ENCODE results near the gene FADS6.

FADS6 gene

GRCh38 chr17:74892974-74893911 lies at the start of gene FADS6:
FADS6 (minus strand) TSS chr17:74893633; CDS start chr17:74893595, 38 bp downstream.
- H3K36me3 ChIP-seq (ENCODE audit: insufficient read depth, insufficient read length, low read length) = no peaks in the 10 kb centered on the region
- H3K27me3 ChIP-seq (ENCODE audit: insufficient read depth, insufficient read length) = peaks cover 62% of the 10 kb centered on the region
- H3K4me1 ChIP-seq (ENCODE audit: insufficient read depth, insufficient read length) = peaks cover 18% of the 10 kb centered on the region
- peak within 1 kb of the TSS; percentile 76 for H3K9ac ChIP-seq (ENCODE audit: insufficient read length, low read depth)
- no peak for DNase-seq (ENCODE audit: low read depth, low spot score)
- H3K4me3 ChIP-seq (ENCODE audit: insufficient read length, low read depth) = peak within 1 kb of the TSS; percentile 61
- TF ChIP-seq YY1 (IDR thresholded peaks at IDR 0.05; ENCODE audit: insufficient read depth, insufficient read length) = no peak
- TF ChIP-seq ZNF274 (IDR thresholded peaks at IDR 0.05; ENCODE audit: low read depth, low read length) = no peak
- no peak for TF ChIP-seq SUZ12 (IDR thresholded peaks at IDR 0.05; ENCODE audit: extremely low read depth, insufficient read depth, insufficient read length)
- no peaks in the 10 kb centered on the region for H3K9me3 ChIP-seq (ENCODE audit: insufficient read depth, low read length)

- Histone ChIP-seq H3K9ac (ENCODE audit: insufficient read length, low read depth) (no peak overlapping the region), H3K27me3 (ENCODE audit: insufficient read depth, insufficient read length) (peaks cover 44% of the 10 kb centered on the region), H3K9me3 (ENCODE audit: insufficient read depth, low read length) (no peaks in the 10 kb centered on the region), H3K4me3 (ENCODE audit: insufficient read length, low read depth) (no peak overlapping the region), H3K4me1 (ENCODE audit: insufficient read depth, insufficient read length) (no peaks in the 10 kb centered on the region), H3K36me3 (ENCODE audit: insufficient read depth, insufficient read length, low read length) (no peaks in the 10 kb centered on the region)
- no peak for DNase-seq (ENCODE audit: low read depth, low spot score)
- no peak for TF ChIP-seq YY1 (IDR thresholded peaks at IDR 0.05; ENCODE audit: insufficient read depth, insufficient read length)
- TF ChIP-seq SUZ12 (IDR thresholded peaks at IDR 0.05; ENCODE audit: extremely low read depth, insufficient read depth, insufficient read length) = no peak
- no peak for TF ChIP-seq ZNF274 (IDR thresholded peaks at IDR 0.05; ENCODE audit: low read depth, low read length)
These were observed 47.8 kb upstream of the FADS6 start for GRCh38 chr17:74941128-74941725.

- Histone ChIP-seq H3K4me1 (ENCODE audit: insufficient read depth, insufficient read length) (peaks cover 6% of the 10 kb centered on the region), H3K36me3 (ENCODE audit: insufficient read depth, insufficient read length, low read length) (no peaks in the 10 kb centered on the region), H3K27me3 (ENCODE audit: insufficient read depth, insufficient read length) (peaks cover 61% of the 10 kb centered on the region), H3K4me3 (ENCODE audit: insufficient read length, low read depth) (no peak overlapping the region), H3K9me3 (ENCODE audit: insufficient read depth, low read length) (no peaks in the 10 kb centered on the region), H3K9ac (ENCODE audit: insufficient read length, low read depth) (no peak overlapping the region)
- no peak for DNase-seq (ENCODE audit: low read depth, low spot score)
- TF ChIP-seq YY1 (IDR thresholded peaks at IDR 0.05; ENCODE audit: insufficient read depth, insufficient read length) (no peak), ZNF274 (IDR thresholded peaks at IDR 0.05; ENCODE audit: low read depth, low read length) (no peak), SUZ12 (IDR thresholded peaks at IDR 0.05; ENCODE audit: extremely low read depth, insufficient read depth, insufficient read length) (no peak)
These were observed 46.1 kb upstream of the FADS6 start for GRCh38 chr17:74939534-74939933.

- no peak for TF ChIP-seq SUZ12 (IDR thresholded peaks at IDR 0.05; ENCODE audit: extremely low read depth, insufficient read depth, insufficient read length)
- no peak for TF ChIP-seq ZNF274 (IDR thresholded peaks at IDR 0.05; ENCODE audit: low read depth, low read length)
- no peak for TF ChIP-seq YY1 (IDR thresholded peaks at IDR 0.05; ENCODE audit: insufficient read depth, insufficient read length)
- H3K9ac ChIP-seq (ENCODE audit: insufficient read length, low read depth) = no peak overlapping the region
- no peaks in the 10 kb centered on the region for H3K36me3 ChIP-seq (ENCODE audit: insufficient read depth, insufficient read length, low read length)
- DNase-seq (ENCODE audit: low read depth, low spot score) = no peak
- no peak overlapping the region for H3K4me3 ChIP-seq (ENCODE audit: insufficient read length, low read depth)
- H3K4me1 ChIP-seq (ENCODE audit: insufficient read depth, insufficient read length) = peaks cover 6% of the 10 kb centered on the region
- H3K9me3 ChIP-seq (ENCODE audit: insufficient read depth, low read length) = no peaks in the 10 kb centered on the region
- peaks cover 71% of the 10 kb centered on the region for H3K27me3 ChIP-seq (ENCODE audit: insufficient read depth, insufficient read length)
These were observed 44.9 kb upstream of the FADS6 start for GRCh38 chr17:74938194-74938950.

- Histone ChIP-seq H3K9ac (ENCODE audit: insufficient read length, low read depth) (no peak overlapping the region), H3K4me3 (ENCODE audit: insufficient read length, low read depth) (no peak overlapping the region), H3K27me3 (ENCODE audit: insufficient read depth, insufficient read length) (peaks cover 77% of the 10 kb centered on the region), H3K4me1 (ENCODE audit: insufficient read depth, insufficient read length) (peaks cover 6% of the 10 kb centered on the region), H3K9me3 (ENCODE audit: insufficient read depth, low read length) (no peaks in the 10 kb centered on the region), H3K36me3 (ENCODE audit: insufficient read depth, insufficient read length, low read length) (no peaks in the 10 kb centered on the region)
- TF ChIP-seq SUZ12 (IDR thresholded peaks at IDR 0.05; ENCODE audit: extremely low read depth, insufficient read depth, insufficient read length) = no peak
- no peak for TF ChIP-seq YY1 (IDR thresholded peaks at IDR 0.05; ENCODE audit: insufficient read depth, insufficient read length)
- TF ChIP-seq ZNF274 (IDR thresholded peaks at IDR 0.05; ENCODE audit: low read depth, low read length) = no peak
- no peak for DNase-seq (ENCODE audit: low read depth, low spot score)
These were observed 43.9 kb upstream of the FADS6 start for GRCh38 chr17:74937064-74938051.

- H3K4me1 ChIP-seq (ENCODE audit: insufficient read depth, insufficient read length) = peaks cover 6% of the 10 kb centered on the region
- no peaks in the 10 kb centered on the region for H3K9me3 ChIP-seq (ENCODE audit: insufficient read depth, low read length)
- no peak overlapping the region for H3K9ac ChIP-seq (ENCODE audit: insufficient read length, low read depth)
- DNase-seq (ENCODE audit: low read depth, low spot score) = no peak
- H3K4me3 ChIP-seq (ENCODE audit: insufficient read length, low read depth) = peak overlapping the region; percentile 36
- H3K27me3 ChIP-seq (ENCODE audit: insufficient read depth, insufficient read length) = peaks cover 73% of the 10 kb centered on the region
- TF ChIP-seq YY1 (IDR thresholded peaks at IDR 0.05; ENCODE audit: insufficient read depth, insufficient read length) = no peak
- no peak for TF ChIP-seq SUZ12 (IDR thresholded peaks at IDR 0.05; ENCODE audit: extremely low read depth, insufficient read depth, insufficient read length)
- no peak for TF ChIP-seq ZNF274 (IDR thresholded peaks at IDR 0.05; ENCODE audit: low read depth, low read length)
- no peaks in the 10 kb centered on the region for H3K36me3 ChIP-seq (ENCODE audit: insufficient read depth, insufficient read length, low read length)
These were observed 43.0 kb upstream of the FADS6 start for GRCh38 chr17:74936470-74936799.
